ENCODE measurements around the gene TC2N. TPM values are rescaled to one million over a fixed set of nuclear protein-coding genes. Genes with fewer than 3 reads are reported as not detected.

TC2N gene
- total and polyA plus RNA-seq, 2 experiments from 2014 or later, result 22.0 to 77.2 TPM

- 86% methylated on average over 4 of the region's 4 CpGs for WGBS (ENCODE audit: low lambda C conversion rate, missing lambda C conversion rate)
- no peaks in the 10 kb centered on the region for H3K9me2 ChIP-seq (replicated peaks; ENCODE audit: insufficient read depth)
- H3K4me2 ChIP-seq, result no peak overlapping the region
- H2AFZ ChIP-seq, result no peak overlapping the region
- no peaks in the 10 kb centered on the region for H3K36me3 ChIP-seq (replicated peaks; ENCODE audit: insufficient read depth, low read depth)
- no peak for DNase-seq (ENCODE audit: low spot score)
- H4K20me1 ChIP-seq (ENCODE audit: insufficient read depth, poor library complexity, severe bottlenecking), result no peaks in the 10 kb centered on the region
- no peaks in the 10 kb centered on the region for H3K4me1 ChIP-seq (ENCODE audit: insufficient read depth)
- no peaks in the 10 kb centered on the region for H3K79me2 ChIP-seq
- no peaks in the 10 kb centered on the region for H3K9me3 ChIP-seq (ENCODE audit: low read depth)
- H3K27me3 ChIP-seq, result no peaks in the 10 kb centered on the region
- TF ChIP-seq EZH2phosphoT487 (IDR thresholded peaks at IDR 0.05; ENCODE audit: low read depth, severe bottlenecking, unreplicated experiment) (no peak), CTCF (IDR thresholded peaks at IDR 0.05; ENCODE audit: poor library complexity) (no peak), EZH2 (IDR thresholded peaks at IDR 0.05; ENCODE audit: borderline replicate concordance) (no peak)
- H3K27ac ChIP-seq, result no peak overlapping the region
- no peak overlapping the region for H3K4me3 ChIP-seq
These were observed 23.3 kb downstream of the TC2N start for GRCh38 chr14:91844029-91844428.

- TF ChIP-seq EZH2 (IDR thresholded peaks at IDR 0.05; ENCODE audit: borderline replicate concordance) (no peak), EZH2phosphoT487 (IDR thresholded peaks at IDR 0.05; ENCODE audit: low read depth, severe bottlenecking, unreplicated experiment) (no peak), CTCF (IDR thresholded peaks at IDR 0.05; ENCODE audit: poor library complexity) (no peak)
- H4K20me1 ChIP-seq (ENCODE audit: insufficient read depth, poor library complexity, severe bottlenecking), result no peaks in the 10 kb centered on the region
- DNase-seq (ENCODE audit: low spot score), result no peak
- no peaks in the 10 kb centered on the region for H3K4me1 ChIP-seq (ENCODE audit: insufficient read depth)
- H3K36me3 ChIP-seq (replicated peaks; ENCODE audit: insufficient read depth, low read depth), result no peaks in the 10 kb centered on the region
- H2AFZ ChIP-seq, result no peak overlapping the region
- no peaks in the 10 kb centered on the region for H3K9me3 ChIP-seq (ENCODE audit: low read depth)
- no peak overlapping the region for H3K27ac ChIP-seq
- no peaks in the 10 kb centered on the region for H3K79me2 ChIP-seq
- WGBS (ENCODE audit: low lambda C conversion rate, missing lambda C conversion rate), result 86% methylated on average over 4 of the region's 4 CpGs
- H3K27me3 ChIP-seq, result no peaks in the 10 kb centered on the region
- H3K4me3 ChIP-seq, result no peak overlapping the region
- H3K9me2 ChIP-seq (replicated peaks; ENCODE audit: insufficient read depth), result no peaks in the 10 kb centered on the region
- H3K4me2 ChIP-seq, result no peak overlapping the region
These were observed 23.9 kb downstream of the TC2N start for GRCh38 chr14:91843437-91843836.

GRCh38 chr14:91841065-91841464 is 26.3 kb downstream of the TC2N start:
- Histone ChIP-seq H3K4me1 (ENCODE audit: insufficient read depth) (peaks cover 11% of the 10 kb centered on the region), H3K79me2 (peaks cover under 1% of the 10 kb centered on the region), H3K27ac (no peak overlapping the region), H2AFZ (no peak overlapping the region), H3K4me2 (no peak overlapping the region), H4K20me1 (ENCODE audit: insufficient read depth, poor library complexity, severe bottlenecking) (no peaks in the 10 kb centered on the region), H3K9me3 (ENCODE audit: low read depth) (no peaks in the 10 kb centered on the region), H3K27me3 (no peaks in the 10 kb centered on the region), H3K9me2 (replicated peaks; ENCODE audit: insufficient read depth) (no peaks in the 10 kb centered on the region), H3K36me3 (replicated peaks; ENCODE audit: insufficient read depth, low read depth) (no peaks in the 10 kb centered on the region), H3K4me3 (no peak overlapping the region)
- no peak for TF ChIP-seq EZH2 (IDR thresholded peaks at IDR 0.05; ENCODE audit: borderline replicate concordance)
- no peak for TF ChIP-seq EZH2phosphoT487 (IDR thresholded peaks at IDR 0.05; ENCODE audit: low read depth, severe bottlenecking, unreplicated experiment)
- no peak for TF ChIP-seq CTCF (IDR thresholded peaks at IDR 0.05; ENCODE audit: poor library complexity)
- no peak for DNase-seq (ENCODE audit: low spot score)

GRCh38 chr14:91839749-91840148 is 27.6 kb downstream of the TC2N start:
- Histone ChIP-seq H2AFZ (no peak overlapping the region), H4K20me1 (ENCODE audit: insufficient read depth, poor library complexity, severe bottlenecking) (no peaks in the 10 kb centered on the region), H3K4me3 (no peak overlapping the region), H3K27ac (no peak overlapping the region), H3K9me3 (ENCODE audit: low read depth) (no peaks in the 10 kb centered on the region), H3K36me3 (replicated peaks; ENCODE audit: insufficient read depth, low read depth) (no peaks in the 10 kb centered on the region), H3K9me2 (replicated peaks; ENCODE audit: insufficient read depth) (no peaks in the 10 kb centered on the region), H3K27me3 (no peaks in the 10 kb centered on the region), H3K4me2 (no peak overlapping the region), H3K79me2 (peaks cover 13% of the 10 kb centered on the region), H3K4me1 (ENCODE audit: insufficient read depth) (peaks cover 11% of the 10 kb centered on the region)
- WGBS (ENCODE audit: low lambda C conversion rate, missing lambda C conversion rate), result 92% methylated on average over 1 of the region's 1 CpG
- DNase-seq (ENCODE audit: low spot score), result no peak
- TF ChIP-seq EZH2 (IDR thresholded peaks at IDR 0.05; ENCODE audit: borderline replicate concordance) (no peak), EZH2phosphoT487 (IDR thresholded peaks at IDR 0.05; ENCODE audit: low read depth, severe bottlenecking, unreplicated experiment) (no peak), CTCF (IDR thresholded peaks at IDR 0.05; ENCODE audit: poor library complexity) (no peak)
